ENCODE measurements around the gene RALBP1. TPM values are rescaled to one million over a fixed set of nuclear protein-coding genes. Genes with fewer than 3 reads are reported as not detected.

The RALBP1 gene
- total and polyA plus RNA-seq, 4 donors: 15.6 to 34.8 (median 21.0) TPM

GRCh38 chr18:9426753-9427152, 48.6 kb upstream of the RALBP1 start:
- Histone ChIP-seq H3K36me3 (ENCODE audit: control insufficient read depth in 4 of 4, insufficient read depth in 3 of 4, low read depth in 1 of 4, low read length in 3 of 4) (no peaks in the 10 kb centered on the region), H3K9ac (ENCODE audit: low read depth in 1 of 2, low read length in 2 of 2) (no peak overlapping the region), H3K4me1 (ENCODE audit: control insufficient read depth in 4 of 4, insufficient read depth in 4 of 4, low read length in 3 of 4) (no peaks in the 10 kb centered on the region), H3K27me3 (ENCODE audit: control insufficient read depth in 4 of 4, insufficient read depth in 4 of 4, low read length in 3 of 4) (no peaks in the 10 kb centered on the region), H3K27ac (ENCODE audit: low read depth in 1 of 2, low read length in 2 of 2) (no peak overlapping the region), H3K4me3 (ENCODE audit: low read depth in 1 of 3, low read length in 3 of 3) (no peak overlapping the region), H3K9me3 (ENCODE audit: control insufficient read depth in 4 of 4, low read length in 3 of 4) (peaks cover 0 to 4% (median 4%) of the 10 kb centered on the region in 4 donors)
- DNase-seq (ENCODE audit: low spot score): no peak
- WGBS: 92% methylated on average over 7 of the region's 7 CpGs
- TF ChIP-seq YY1 (IDR thresholded peaks at IDR 0.05) (no peak), JUND (IDR thresholded peaks at IDR 0.05) (no peak), RXRA (IDR thresholded peaks at IDR 0.05) (no peak), ZBTB33 (IDR thresholded peaks at IDR 0.05) (no peak), FOXA1 (IDR thresholded peaks at IDR 0.05) (no peak), EGR1 (IDR thresholded peaks at IDR 0.05; ENCODE audit: low read depth in 2 of 2) (no peak), GABPA (IDR thresholded peaks at IDR 0.05 in 1 of 2, conservative IDR thresholded peaks at IDR 0.05 in 1 of 2) (no peak), RAD21 (IDR thresholded peaks at IDR 0.05) (no peak), TAF1 (conservative IDR thresholded peaks at IDR 0.05) (no peak), HNF4A (conservative IDR thresholded peaks at IDR 0.05) (no peak), MAX (IDR thresholded peaks at IDR 0.05) (no peak)
- TF ChIP-seq, protein P1, sequence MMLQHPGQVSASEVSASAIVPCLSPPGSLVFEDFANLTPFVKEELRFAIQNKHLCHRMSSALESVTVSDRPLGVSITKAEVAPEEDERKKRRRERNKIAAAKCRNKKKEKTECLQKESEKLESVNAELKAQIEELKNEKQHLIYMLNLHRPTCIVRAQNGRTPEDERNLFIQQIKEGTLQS (IDR thresholded peaks at IDR 0.05): no peak
- TF ChIP-seq, protein P2, sequence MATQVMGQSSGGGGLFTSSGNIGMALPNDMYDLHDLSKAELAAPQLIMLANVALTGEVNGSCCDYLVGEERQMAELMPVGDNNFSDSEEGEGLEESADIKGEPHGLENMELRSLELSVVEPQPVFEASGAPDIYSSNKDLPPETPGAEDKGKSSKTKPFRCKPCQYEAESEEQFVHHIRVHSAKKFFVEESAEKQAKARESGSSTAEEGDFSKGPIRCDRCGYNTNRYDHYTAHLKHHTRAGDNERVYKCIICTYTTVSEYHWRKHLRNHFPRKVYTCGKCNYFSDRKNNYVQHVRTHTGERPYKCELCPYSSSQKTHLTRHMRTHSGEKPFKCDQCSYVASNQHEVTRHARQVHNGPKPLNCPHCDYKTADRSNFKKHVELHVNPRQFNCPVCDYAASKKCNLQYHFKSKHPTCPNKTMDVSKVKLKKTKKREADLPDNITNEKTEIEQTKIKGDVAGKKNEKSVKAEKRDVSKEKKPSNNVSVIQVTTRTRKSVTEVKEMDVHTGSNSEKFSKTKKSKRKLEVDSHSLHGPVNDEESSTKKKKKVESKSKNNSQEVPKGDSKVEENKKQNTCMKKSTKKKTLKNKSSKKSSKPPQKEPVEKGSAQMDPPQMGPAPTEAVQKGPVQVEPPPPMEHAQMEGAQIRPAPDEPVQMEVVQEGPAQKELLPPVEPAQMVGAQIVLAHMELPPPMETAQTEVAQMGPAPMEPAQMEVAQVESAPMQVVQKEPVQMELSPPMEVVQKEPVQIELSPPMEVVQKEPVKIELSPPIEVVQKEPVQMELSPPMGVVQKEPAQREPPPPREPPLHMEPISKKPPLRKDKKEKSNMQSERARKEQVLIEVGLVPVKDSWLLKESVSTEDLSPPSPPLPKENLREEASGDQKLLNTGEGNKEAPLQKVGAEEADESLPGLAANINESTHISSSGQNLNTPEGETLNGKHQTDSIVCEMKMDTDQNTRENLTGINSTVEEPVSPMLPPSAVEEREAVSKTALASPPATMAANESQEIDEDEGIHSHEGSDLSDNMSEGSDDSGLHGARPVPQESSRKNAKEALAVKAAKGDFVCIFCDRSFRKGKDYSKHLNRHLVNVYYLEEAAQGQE (IDR thresholded peaks at IDR 0.05): no peak
- TF ChIP-seq, protein P3, sequence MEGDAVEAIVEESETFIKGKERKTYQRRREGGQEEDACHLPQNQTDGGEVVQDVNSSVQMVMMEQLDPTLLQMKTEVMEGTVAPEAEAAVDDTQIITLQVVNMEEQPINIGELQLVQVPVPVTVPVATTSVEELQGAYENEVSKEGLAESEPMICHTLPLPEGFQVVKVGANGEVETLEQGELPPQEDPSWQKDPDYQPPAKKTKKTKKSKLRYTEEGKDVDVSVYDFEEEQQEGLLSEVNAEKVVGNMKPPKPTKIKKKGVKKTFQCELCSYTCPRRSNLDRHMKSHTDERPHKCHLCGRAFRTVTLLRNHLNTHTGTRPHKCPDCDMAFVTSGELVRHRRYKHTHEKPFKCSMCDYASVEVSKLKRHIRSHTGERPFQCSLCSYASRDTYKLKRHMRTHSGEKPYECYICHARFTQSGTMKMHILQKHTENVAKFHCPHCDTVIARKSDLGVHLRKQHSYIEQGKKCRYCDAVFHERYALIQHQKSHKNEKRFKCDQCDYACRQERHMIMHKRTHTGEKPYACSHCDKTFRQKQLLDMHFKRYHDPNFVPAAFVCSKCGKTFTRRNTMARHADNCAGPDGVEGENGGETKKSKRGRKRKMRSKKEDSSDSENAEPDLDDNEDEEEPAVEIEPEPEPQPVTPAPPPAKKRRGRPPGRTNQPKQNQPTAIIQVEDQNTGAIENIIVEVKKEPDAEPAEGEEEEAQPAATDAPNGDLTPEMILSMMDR (IDR thresholded peaks at IDR 0.05; ENCODE audit: low read depth, low read length, missing input control): no peak

- 93% methylated on average over 11 of the region's 11 CpGs for WGBS
- no peak overlapping the region for H3K27ac ChIP-seq (ENCODE audit: low read depth in 1 of 2, low read length in 2 of 2)
- H3K9me3 ChIP-seq (ENCODE audit: control insufficient read depth in 4 of 4, low read length in 3 of 4): peaks cover 0 to 4% (median 4%) of the 10 kb centered on the region in 4 donors
- no peaks in the 10 kb centered on the region for H3K4me1 ChIP-seq (ENCODE audit: control insufficient read depth in 4 of 4, insufficient read depth in 4 of 4, low read length in 3 of 4)
- DNase-seq (ENCODE audit: low spot score): no peak
- TF ChIP-seq JUND (IDR thresholded peaks at IDR 0.05): no peak
- TF ChIP-seq ZBTB33 (IDR thresholded peaks at IDR 0.05): no peak
- TF ChIP-seq EGR1 (IDR thresholded peaks at IDR 0.05; ENCODE audit: low read depth in 2 of 2): no peak
- TF ChIP-seq GABPA (IDR thresholded peaks at IDR 0.05 in 1 of 2, conservative IDR thresholded peaks at IDR 0.05 in 1 of 2): no peak
- TF ChIP-seq NR2F2 (IDR thresholded peaks at IDR 0.05): no peak
- TF ChIP-seq RXRA (IDR thresholded peaks at IDR 0.05): no peak
- H3K27me3 ChIP-seq (ENCODE audit: control insufficient read depth in 4 of 4, insufficient read depth in 4 of 4, low read length in 3 of 4): no peaks in the 10 kb centered on the region
- no peak overlapping the region for H3K9ac ChIP-seq (ENCODE audit: low read depth in 1 of 2, low read length in 2 of 2)
- H3K4me3 ChIP-seq (ENCODE audit: low read depth in 1 of 3, low read length in 3 of 3): no peak overlapping the region
- H3K36me3 ChIP-seq (ENCODE audit: control insufficient read depth in 4 of 4, insufficient read depth in 3 of 4, low read depth in 1 of 4, low read length in 3 of 4): no peaks in the 10 kb centered on the region
These were observed 47.0 kb upstream of the RALBP1 start for GRCh38 chr18:9428301-9428706.
